AG08396 (cell line): ENCODE results near the gene AGRP.
A peak's percentile ranks its signal among the peaks of the same experiment; 100 is the strongest.
"Not testable (repeated sequence)": the region's sequence is repeated elsewhere in the genome, so short reads cannot be mapped to it uniquely, and the experiment has no call there.

Experiments used
- DNase-seq: peaks from one replicate; pipeline ENCODE4 v3.0.0; 2012; ENCODE audit warnings: low spot score, mixed read lengths

Gene AGRP, protein sequence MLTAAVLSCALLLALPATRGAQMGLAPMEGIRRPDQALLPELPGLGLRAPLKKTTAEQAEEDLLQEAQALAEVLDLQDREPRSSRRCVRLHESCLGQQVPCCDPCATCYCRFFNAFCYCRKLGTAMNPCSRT

DNA sequence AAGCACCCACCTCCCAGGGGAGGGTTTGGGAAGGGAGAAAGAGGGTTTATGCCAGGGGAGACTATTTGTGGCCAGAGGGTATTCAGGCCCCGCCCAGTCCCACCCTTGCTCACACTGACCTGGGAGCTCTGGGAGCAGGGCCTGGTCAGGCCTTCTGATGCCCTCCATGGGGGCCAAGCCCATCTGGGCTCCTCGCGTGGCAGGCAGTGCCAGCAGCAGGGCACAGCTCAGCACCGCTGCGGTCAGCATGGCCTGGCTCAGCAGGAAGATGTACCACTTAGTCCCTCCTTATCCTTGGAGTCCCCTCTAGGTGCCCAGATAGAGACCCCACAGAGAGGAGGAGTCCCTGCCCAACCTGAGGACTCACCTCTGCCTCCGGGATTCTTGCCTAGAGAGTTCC lies at the start of gene AGRP:
Gene AGRP (minus strand): TSS at position 398 of the 400 bp plus-strand sequence. CDS start 149 bp downstream, at position 249.
- DNase-seq: no peak

DNA sequence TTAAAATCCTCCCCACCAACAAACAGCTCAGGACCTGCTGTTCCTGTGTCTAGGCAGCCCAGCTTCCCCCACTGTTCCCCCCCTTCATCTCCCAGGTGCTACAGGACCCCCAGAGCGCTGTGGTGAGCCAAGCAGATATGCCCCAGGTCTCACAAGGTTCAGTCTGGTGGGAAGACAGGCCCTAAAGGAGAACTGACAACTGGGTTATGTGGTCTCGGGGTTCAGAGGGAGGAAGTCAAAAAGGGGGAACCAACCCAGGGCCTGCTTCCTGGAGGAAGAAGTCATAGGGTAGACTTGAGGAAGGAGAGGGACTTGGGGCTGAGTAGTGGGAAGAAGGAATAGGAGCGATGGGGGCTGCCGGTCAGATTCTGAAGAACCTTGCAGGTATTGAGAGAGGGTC lies 47.9 kb upstream of the AGRP start:
- no peak for DNase-seq

DNA sequence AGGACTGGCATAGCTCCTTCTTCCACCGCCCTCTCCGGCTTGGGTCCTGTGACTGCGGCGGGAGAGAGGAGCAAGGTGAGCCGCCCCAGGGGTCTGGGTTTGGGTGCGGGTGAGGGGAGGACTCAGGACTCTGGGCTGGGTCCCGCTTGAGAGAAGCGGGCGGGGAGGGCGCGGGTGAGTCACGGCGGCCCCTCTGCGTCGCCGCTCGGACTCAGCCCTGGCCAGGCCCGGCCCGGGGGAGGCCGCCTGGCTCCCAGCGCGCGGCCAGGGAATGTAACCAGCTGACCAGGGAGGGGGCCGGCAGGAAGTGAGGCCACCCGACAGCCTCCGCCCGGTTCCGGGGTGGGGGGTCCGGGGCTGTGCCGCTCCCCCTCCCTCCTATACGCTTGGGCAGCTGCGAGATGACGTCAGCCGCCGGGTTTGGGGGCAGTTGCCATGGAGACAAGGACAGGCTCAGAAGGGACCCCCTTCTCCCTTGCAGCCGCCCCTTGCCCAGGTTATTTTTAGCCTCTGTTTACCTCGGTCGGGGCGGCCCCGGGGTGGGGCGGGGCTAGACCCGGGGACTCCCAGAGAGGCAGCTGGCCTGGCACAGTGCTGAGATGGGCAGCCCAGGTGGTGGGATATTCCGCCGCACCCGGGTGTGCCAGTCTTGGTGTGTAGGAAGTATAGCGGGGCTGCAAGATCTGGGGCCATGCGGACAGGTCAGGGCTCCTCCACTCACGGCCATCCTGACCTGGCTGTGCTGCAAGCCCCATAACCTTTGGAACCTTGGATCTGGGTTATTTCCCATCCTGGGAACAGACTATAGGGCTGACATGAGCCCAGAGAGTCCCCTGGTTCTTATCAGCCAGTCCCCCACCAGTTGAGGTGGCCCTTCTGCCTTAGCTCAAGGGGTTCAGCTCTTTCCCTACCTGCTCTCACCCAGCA lies 46.9 kb upstream of the AGRP start:
- peak; percentile 90 for DNase-seq

DNA sequence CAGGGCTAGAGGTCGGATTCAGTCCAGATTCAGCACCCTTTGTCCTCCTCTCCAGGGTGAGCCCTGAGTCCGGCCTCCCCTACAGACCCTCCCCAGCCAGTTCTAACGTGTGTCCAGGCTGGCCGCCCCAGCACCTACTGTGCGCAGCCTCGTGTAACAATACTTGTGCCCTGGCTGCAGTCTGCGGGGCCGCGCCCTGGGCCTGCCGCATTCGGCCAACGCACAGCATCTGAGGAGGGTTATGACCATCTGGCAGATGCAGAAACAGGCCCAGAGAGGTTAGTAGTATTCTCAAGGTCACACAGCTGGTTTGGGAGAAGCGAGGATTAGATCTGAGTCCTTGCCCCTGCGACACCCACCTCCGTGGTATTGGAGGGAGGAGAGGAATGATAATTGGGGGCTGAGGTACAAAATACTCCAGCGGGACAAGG lies 46.2 kb upstream of the AGRP start:
- DNase-seq: no peak

DNA sequence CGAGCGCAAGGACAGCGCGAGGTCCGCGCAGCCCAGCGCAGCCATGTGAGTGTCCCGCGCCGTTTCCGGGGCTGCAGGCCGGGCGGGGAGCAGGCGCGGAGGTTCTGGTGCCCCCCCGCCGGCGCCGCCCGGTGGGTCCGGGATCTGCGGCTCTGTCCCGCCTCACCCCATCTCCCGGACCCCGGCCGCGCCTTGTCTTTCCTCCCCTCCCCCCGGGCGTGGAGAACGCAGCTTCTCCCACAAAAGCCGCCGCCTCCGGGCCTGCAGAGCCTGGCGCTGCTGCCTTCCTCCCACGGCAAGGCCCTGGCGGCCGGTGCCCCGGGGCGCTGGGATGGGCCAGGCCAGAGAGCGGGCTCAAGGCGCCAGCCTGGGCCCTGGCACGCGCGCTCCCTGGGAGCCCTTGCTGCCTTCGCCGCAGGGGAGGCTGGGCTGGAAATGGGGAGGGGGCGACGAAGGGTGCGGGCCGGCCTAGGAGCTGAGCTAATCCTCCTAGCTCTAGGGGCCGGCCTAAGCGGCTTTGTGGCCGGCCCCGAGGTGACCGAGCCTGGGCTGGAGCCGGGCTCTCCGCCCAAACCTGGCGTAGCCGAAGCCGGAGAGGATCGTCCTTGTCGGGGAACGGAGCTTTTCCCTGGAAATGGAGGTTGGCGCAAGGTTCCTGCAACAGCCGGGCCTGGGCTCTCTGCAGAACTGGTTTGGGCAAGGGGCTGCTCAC lies 45.7 kb upstream of the AGRP start:
- peak; percentile 71 for DNase-seq

DNA sequence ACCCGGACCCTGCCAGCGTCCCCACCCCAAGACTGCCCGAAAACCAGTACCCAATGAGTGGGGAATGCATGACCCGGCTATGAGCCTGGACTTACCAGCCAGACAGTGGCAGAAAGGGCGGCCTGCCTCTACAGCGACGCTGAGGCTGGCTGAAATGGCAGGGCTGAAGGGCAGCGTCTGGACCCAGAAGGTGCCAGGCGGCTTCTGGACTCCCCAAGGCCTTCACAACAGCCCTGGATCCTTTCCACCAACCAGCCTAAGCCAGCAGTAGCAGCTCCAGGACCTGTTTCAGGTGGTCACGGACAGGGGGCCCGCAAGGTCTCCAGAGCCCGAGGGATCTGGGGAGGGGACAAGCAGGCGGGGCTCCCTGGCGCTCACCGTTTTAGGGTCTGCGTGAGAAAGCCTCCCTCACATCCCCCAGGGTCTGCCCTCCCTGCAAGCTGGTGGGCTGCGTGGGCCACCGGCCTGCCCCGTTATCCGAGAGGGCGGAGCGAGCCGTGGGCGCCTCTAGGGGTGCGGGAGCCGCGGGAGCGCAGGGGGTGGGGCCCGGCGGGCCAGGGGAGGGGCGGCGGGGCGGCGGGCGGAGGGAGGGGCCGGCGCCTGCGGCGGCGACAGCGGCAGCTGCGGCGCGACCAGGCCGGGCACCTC lies 45.0 kb upstream of the AGRP start, which contains the start of gene RIPOR1:
Gene RIPOR1 (plus strand): TSS at position 608 of the 648 bp plus-strand sequence. CDS start 9,618 bp downstream, outside the sequence.
- DNase-seq: peak; percentile 83

DNA sequence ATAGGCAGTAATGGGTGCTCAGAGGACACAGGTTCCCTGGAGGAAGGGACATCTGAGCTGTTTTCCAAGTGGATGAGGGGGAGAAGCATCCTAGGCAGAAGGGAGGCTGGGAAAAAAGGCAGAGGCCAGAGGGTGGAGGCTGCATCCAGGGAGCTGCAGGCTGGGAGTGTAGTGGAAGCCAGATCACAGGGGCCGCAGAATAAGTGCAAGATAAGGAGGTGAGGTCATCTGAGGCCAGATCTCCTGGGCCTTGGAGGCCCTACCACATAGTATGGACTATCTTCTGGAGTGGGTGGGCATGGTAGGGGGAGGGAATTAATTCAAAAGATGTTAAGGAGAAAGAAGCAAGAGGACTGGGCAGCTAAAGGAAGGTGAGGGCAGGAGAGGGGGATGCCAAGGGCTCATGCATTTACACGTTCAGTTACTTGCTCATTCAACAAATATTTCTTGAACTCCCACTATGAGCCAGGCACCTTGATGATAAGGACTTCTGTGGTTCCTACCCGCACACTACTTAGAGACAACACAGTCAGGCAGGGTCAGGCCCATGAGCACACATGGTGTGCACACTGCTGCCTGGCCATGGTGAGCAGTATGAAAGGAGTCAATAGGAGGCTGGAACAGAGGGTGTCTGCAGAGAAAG lies 42.9 kb upstream of the AGRP start:
- no peak for DNase-seq

DNA sequence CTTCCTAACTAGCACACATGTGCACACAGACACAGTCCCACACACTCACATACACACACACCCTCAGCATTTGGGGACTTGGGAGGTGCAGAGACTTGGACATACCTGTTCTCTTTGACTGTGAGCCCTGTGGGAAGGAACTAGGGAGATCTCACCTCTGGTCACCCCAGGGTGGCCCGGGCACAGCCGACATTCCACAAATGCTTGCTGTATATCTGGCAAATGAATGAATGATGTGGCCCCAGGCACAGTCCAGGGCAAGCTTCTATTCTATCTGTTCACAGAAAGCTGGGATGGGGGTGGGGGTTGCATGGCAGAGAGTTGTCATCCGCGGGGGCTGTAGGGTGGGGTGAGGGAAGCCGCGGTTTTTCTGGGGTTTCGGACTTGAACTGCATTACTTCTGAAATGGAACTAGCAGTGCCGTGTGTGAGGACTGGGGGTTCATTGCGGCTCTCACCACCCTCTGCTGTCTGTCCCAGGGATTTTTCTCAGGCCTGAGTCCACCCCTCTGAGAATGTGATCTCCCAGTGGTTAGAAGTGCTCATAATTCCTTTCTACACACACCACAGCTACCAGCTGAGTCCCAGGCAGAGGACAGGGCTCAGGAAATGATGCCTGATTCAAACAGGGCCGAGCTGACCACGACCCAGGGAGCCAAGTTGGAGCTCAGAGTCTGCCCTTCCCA lies 42.0 kb upstream of the AGRP start:
- peak; percentile 56 for DNase-seq

DNA sequence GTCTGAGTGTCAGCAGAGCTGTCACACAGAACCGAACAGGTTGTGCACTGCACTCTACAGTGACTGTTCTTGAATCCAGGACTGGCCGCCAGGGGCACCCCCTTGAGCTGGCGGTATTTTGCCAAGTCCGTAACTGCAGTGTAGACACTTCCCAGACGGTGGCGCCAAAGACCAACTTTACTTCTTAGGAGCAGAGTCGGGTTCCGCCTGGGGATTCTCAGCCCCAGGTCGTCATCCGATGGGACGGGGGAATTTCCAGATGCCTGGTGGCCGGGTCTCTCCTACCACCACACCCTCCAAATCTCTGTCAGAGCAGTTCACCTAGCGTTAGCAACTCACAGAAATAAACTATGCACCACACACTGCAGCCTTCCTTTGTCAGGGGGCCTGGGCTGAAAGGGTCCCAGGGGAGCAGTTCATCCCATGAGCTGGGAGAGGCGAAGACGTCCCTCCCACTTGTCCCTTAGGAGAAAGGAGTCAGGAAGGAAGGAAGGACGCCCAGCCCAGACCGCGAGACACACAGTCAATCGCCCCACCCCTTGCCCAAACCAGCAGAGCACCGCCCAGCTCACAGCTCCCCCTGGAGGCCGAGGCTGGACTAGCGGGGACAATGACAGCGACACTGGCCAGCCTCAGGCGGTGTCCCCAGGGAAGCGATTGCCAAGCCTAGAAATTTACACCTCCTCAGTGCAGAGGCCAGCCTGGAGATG lies 37.9 kb upstream of the AGRP start:
- DNase-seq: peak; percentile 92

DNA sequence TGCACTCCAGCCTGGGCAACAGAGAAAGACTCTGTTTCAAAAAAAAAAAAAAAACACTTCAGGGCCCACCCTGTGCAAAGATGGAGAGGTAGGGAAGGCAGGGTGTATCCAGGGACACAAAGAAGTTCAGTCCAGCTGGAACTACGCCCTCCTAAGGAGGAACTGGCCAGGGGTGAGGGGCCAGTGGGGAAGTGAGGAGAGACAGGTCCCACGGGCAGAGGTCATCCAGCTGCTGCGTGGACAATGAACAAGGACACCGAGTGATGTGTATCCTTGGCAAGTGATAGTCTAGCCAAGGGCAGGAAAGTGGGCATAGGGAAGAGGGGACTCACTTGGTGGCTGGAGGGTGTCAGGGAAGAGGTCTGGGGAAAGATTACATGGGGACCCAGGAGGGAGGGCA lies 35.9 kb upstream of the AGRP start:
- DNase-seq: no peak

DNA sequence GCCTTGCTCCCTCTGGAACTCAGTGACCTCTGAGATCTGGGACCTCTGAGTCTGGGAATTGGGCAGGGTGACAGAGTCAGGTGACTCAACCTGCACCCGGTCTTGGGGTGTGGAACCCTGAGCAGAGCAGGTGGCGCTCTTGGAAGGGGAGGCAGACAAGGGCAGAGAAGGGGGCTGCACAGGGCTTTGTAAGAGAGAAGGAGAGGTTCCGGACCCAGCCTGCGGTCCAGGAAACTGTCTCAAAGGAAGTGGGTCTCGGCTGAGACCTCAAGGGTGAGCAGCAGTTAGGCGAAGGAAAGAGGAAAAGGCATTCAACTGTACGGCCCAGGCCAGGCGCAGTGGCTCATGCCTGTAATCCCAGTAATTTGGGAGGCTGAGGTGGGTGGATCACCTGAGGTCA lies 35.3 kb upstream of the AGRP start:
- no peak for DNase-seq

DNA sequence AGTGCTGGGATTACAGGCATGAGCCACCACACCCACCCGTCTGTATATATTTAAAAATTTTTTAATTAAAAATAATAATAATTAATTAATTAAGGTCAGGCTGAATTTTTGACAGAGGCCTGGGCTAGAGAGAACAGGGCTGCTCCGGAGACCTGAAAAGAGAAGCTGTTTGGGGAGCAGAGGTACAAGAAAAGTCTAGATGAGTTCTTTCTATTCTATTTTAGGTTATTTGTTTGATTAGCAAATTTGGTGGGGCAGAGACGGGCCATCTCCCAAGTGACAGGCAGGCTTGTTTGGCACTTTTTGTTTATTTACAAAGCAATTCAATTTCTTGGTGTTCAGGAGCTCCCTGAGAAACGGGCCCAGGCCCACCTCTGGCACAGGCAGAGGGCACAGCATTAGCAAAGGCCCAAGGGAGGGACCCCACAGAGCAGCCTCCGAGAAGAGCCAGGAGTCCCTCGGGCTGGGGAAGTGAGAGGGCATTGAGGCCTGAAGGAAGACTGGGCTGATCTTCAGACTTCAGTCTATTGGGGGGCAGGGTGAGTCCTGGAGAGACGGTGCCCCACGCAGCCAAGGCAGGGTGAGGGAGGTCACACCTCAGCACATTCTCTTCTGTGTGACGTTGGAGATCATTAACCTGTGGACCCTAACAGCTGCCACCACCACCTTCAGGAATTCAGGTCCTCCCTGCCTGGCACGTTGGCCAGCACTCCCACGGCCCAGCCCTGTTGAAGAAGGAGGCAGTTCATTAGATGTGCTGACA lies 34.5 kb upstream of the AGRP start:
- no peak for DNase-seq

DNA sequence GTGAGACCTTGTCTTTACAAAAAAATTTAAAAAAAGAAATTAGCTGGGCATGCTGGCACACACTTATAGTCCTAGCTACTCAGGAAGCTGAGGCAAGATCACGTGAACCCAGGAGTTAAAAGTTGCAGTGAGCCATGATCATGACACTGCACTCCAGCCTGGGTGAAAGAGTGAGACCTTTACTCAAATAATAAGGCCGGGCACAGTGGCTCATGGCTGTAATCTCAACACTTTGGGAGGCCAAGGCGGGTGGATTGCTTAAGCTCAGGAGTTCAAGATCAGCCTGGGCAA lies 33.8 kb upstream of the AGRP start:
- no peak for DNase-seq

DNA sequence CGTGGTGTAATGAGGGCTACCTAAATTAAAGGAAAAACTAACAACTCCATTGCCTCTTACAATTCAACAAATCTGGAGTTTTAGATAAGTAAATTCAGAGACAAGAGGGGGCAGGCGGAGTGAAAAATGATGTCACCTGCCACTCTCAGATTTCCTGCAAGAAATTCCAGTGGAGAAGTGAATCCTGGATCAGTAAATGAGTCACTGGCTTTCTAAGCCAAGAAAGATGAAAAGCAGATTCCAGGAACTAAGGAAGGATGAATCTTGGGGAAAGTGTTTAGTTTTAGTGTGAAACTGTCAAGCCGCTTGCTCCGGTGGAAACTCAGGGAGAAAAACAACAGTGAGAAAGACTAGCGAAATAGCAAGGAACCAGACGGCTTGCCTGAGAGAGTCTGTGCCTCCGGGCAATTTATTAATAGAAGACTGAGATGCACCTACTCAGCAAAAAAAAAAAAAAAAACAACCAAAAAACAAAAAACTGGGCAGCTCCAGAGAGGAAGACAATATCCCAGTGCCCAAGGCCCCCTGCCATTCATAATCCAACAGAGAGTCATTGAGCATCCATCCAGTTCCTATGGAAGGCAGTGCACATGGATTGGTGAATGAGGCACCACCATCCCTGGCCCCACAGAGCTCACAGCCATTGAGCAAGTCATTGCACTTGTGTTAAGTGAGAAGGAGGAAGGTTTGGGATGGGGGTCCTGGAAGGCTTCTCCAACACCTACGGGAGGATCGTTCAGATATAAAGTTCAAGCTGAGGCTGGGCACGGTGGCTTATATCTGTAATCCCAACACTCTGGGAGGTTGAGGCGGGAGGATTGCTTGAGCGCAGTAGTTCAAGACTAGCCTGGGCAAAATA lies 33.2 kb upstream of the AGRP start:
- no peak for DNase-seq

DNA sequence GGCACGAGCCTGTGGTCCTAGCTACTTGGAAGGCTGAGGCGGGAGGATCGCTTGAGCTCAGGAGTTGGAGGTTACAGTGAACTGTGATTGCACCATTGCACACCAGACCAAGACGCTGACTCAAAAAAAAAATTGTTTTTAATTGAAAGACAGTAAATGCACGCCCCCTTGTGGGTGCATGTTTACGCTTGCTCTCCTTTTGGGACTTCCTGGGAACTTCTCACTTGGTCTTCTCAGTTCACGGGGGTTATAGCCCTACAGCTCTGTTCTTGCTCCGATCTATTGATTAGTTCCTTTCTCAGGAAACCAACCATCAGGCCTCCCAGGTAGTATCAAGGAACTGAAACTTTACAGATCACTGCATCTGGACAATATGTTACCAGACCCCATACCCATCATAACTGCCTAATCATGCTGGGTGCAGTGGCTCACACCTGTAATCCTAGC lies 31.1 kb upstream of the AGRP start:
- DNase-seq: no peak

DNA sequence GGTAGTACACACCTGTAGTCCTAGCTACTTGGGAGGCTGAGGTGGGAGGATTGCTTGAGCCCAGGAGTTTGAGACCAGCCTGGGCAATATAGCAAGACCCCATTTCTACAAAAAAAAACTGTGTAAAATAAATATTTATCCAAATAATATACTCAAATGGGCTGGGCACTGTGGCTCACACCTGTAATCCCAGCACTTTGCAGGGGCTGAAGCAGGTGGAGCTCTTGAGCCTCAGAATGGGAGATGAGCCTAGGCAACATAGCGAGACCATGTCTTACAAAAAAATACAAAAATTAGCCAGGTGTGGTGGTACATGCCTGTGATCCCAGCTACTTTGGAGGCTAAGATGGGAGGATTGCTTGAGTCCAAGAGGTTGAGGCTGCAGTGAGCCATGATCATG lies 30.5 kb upstream of the AGRP start:
- DNase-seq: not testable (repeated sequence)

DNA sequence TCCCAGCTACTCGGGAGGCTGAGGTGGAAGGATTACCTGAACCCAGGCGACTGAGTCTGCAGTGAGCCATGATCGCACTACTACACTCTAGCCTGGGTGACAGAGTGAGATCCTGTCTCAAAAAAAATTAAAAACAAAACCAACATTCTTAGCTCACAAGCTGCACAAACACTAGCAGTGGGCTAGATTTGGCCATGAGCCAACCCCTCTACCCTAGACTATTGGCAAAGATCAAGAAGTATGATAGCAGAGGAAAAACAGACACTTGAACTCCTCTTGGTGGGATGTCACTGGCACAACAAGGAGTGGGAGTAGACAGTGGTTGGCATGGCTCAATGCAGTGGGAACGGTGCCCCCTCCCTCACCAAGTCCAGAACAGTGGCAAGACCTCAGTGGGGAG lies 25.7 kb upstream of the AGRP start:
- DNase-seq: no peak

DNA sequence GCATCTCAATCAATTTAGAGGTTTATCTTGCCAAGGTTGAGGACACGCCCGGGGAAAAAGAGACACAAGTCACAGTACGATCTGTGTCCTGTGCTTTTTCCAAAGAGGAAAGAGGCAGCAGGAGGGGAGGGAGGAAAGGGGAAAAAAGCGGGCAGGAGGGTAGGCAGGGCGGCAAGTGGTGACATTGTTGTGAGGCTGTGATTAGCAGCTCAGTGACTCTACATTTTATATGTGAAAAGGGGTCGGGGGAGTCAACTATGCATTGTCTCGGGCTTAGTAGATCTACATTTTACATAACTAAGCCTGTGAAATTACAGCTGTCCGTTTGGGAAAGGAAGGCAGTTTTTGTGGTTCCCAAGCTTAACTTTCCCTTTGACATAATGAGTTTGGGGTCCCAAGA lies 23.1 kb upstream of the AGRP start:
- DNase-seq: no peak
